ENCODE measurements around the gene DPYD.

DNA sequence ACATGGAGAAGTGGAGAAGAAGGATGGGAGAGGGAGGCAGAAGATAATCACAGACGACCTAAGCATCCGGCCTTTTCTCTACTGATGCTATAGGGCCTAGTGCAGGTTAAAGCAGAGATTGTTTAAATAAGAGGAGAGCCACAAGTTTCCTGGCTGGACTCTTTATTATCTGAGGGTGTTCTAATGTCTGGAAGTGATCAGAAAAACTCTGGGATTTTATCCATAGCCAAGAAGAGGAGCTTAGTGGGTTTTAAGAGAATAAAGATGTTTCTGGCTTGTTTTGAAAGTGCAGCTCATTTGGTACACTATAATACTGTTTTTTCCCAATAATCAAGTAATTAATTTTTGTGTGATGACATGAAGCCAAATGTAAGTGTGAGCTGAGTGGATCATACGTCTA lies 780.2 kb downstream of the DPYD start:
- TF ChIP-seq, protein P1, sequence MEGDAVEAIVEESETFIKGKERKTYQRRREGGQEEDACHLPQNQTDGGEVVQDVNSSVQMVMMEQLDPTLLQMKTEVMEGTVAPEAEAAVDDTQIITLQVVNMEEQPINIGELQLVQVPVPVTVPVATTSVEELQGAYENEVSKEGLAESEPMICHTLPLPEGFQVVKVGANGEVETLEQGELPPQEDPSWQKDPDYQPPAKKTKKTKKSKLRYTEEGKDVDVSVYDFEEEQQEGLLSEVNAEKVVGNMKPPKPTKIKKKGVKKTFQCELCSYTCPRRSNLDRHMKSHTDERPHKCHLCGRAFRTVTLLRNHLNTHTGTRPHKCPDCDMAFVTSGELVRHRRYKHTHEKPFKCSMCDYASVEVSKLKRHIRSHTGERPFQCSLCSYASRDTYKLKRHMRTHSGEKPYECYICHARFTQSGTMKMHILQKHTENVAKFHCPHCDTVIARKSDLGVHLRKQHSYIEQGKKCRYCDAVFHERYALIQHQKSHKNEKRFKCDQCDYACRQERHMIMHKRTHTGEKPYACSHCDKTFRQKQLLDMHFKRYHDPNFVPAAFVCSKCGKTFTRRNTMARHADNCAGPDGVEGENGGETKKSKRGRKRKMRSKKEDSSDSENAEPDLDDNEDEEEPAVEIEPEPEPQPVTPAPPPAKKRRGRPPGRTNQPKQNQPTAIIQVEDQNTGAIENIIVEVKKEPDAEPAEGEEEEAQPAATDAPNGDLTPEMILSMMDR (IDR thresholded peaks at IDR 0.05), result no peak
- no peak for TF ChIP-seq ZFX (IDR thresholded peaks at IDR 0.05; ENCODE audit: borderline replicate concordance)
